BE2C (cell line): ENCODE measurements around the gene CDC14B.

Experiments used
- DNase-seq: peaks from one replicate; pipeline ENCODE4 v3.0.0-alpha.2; 2020
- H3K27me3 ChIP-seq: fragments of 250-450 bp; sonication (Bioruptor Pico); 2 replicates; pipeline ENCODE4 v1.5.1; 2020; ENCODE audit warnings: mild to moderate bottlenecking
- H3K36me3 ChIP-seq: fragments of 250-450 bp; sonication (Bioruptor Pico); 2 replicates; pipeline ENCODE4 v1.5.1; 2020; ENCODE audit warnings: mild to moderate bottlenecking
- H3K4me1 ChIP-seq: fragments of 250-450 bp; sonication (Bioruptor Pico); 2 replicates; pipeline ENCODE4 v1.5.1; 2020
- H3K4me3 ChIP-seq: 2 replicates; pipeline ENCODE4 v1.5.1; 2011; ENCODE audit warnings: low read depth, low read length
- H3K9me3 ChIP-seq: fragments of 250-450 bp; sonication (Bioruptor Pico); 2 replicates; pipeline ENCODE4 v1.5.1; 2020
- TF ChIP-seq, protein P1 (sequence below): IDR thresholded peaks from 2 replicates; pipeline ENCODE4 v1.5.1; 2012; ENCODE audit warnings: mild to moderate bottlenecking, low read depth, low read length

The CDC14B gene

GRCh38 chr9:96524764-96525163 is 94.9 kb downstream of the CDC14B start:
- no peaks in the 10 kb centered on the region for H3K27me3 ChIP-seq
- H3K4me3 ChIP-seq = no peak overlapping the region
- no peaks in the 10 kb centered on the region; the same call in 1 of the 2 replicates for H3K9me3 ChIP-seq
- H3K4me1 ChIP-seq = no peaks in the 10 kb centered on the region
- DNase-seq = no peak
- TF ChIP-seq, protein P1, sequence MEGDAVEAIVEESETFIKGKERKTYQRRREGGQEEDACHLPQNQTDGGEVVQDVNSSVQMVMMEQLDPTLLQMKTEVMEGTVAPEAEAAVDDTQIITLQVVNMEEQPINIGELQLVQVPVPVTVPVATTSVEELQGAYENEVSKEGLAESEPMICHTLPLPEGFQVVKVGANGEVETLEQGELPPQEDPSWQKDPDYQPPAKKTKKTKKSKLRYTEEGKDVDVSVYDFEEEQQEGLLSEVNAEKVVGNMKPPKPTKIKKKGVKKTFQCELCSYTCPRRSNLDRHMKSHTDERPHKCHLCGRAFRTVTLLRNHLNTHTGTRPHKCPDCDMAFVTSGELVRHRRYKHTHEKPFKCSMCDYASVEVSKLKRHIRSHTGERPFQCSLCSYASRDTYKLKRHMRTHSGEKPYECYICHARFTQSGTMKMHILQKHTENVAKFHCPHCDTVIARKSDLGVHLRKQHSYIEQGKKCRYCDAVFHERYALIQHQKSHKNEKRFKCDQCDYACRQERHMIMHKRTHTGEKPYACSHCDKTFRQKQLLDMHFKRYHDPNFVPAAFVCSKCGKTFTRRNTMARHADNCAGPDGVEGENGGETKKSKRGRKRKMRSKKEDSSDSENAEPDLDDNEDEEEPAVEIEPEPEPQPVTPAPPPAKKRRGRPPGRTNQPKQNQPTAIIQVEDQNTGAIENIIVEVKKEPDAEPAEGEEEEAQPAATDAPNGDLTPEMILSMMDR = no peak
- no peaks in the 10 kb centered on the region for H3K36me3 ChIP-seq

DNA sequence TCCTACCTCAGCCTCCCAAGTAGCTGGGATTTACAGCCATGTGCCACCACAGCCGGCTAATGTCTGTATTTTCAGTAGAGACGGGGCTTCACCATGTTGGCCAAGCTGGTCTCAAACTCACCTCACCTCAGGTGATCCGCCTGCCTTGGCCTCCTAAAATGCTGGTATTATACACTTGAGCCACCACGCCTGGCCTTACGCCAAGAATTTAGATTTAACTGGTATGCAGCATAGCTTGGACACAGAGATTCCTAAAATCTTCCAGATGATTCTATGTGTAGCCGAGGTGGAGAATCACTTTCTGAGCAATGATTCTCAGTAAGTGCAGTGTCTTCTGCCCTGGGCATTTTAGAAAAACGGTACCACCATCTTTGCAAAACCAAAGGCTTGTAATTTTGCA is 95.6 kb downstream of the CDC14B start:
- DNase-seq = no peak
- TF ChIP-seq, protein P1 = no peak
- no peaks in the 10 kb centered on the region for H3K36me3 ChIP-seq
- H3K27me3 ChIP-seq = no peaks in the 10 kb centered on the region
- H3K4me3 ChIP-seq = no peak overlapping the region
- no peaks in the 10 kb centered on the region for H3K4me1 ChIP-seq
- H3K9me3 ChIP-seq = no peaks in the 10 kb centered on the region; the same call in 1 of the 2 replicates

GRCh38 chr9:96523374-96523773 is 96.3 kb downstream of the CDC14B start:
- Histone ChIP-seq H3K36me3 (no peaks in the 10 kb centered on the region), H3K9me3 (no peaks in the 10 kb centered on the region; the same call in 1 of the 2 replicates), H3K27me3 (no peaks in the 10 kb centered on the region), H3K4me1 (no peaks in the 10 kb centered on the region), H3K4me3 (no peak overlapping the region)
- DNase-seq = no peak
- TF ChIP-seq, protein P1 = no peak

DNA sequence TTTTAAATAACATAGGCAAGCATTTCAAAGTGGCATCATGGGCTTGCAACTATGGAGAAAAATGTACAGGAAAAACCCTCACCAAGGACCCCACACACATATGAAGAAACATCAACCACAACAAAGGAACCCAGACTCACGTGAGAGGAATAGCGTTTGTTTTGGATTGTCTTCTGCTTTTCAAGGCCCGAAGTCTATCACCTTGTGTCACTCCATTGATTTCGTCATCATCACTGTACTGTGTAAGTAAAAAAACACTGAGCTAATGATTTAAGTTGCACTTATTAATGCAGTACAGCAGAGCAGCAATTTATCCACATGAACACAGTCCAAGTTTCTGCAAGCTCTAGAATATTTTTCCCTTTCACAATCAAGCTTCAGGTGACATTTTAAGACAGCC is 97.3 kb downstream of the CDC14B start:
- TF ChIP-seq, protein P1 = no peak

DNA sequence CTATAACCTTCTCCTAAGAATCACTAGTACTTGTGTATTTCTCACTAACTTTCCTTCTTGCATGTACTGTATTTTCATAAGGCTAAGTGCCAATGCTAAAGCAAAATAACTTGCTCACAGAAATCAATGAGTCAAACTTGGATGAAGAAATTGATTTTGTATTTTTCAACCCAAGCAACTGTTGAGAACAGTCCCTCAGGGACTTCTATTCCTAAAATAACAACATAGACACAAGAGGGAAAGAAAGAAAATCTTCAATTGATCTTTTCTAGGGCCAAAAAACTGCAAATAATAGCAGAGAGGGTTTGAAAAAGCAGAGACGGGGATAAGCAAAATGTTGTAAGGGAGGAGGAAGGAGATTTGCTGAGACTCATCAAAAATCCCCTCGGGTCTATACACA is 99.9 kb downstream of the CDC14B start:
- DNase-seq = no peak
- Histone ChIP-seq H3K4me3 (no peak overlapping the region), H3K4me1 (no peaks in the 10 kb centered on the region), H3K36me3 (no peaks in the 10 kb centered on the region), H3K9me3 (no peaks in the 10 kb centered on the region; the same call in 1 of the 2 replicates), H3K27me3 (no peaks in the 10 kb centered on the region)
- TF ChIP-seq, protein P1 = no peak

More for the DNA sequence above, 97.3 kb downstream of the CDC14B start:
- Histone ChIP-seq H3K27me3 (no peaks in the 10 kb centered on the region), H3K4me1 (no peaks in the 10 kb centered on the region), H3K9me3 (no peaks in the 10 kb centered on the region; the same call in 1 of the 2 replicates), H3K4me3 (no peak overlapping the region), H3K36me3 (no peaks in the 10 kb centered on the region)
- DNase-seq = no peak

DNA sequence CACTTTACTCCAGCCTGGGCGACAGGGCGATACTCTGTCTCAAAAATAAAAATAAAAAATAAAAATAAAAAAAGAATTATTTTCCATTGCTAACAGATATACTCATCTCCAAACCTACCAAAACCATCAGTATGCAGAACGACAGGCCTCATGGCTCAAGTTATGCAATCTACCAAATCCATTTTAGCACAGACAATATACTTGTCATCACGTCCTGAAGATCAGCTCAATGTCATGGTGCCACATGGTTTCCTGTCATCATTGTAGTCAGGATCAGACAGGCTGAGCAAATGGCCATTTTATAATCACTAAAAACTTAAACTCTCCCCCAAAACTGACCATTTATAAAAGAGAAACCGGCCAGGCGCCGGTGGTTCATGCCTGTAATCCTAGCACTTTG is 100.5 kb downstream of the CDC14B start:
- TF ChIP-seq, protein P1 = no peak
- Histone ChIP-seq H3K36me3 (no peaks in the 10 kb centered on the region), H3K4me3 (no peak overlapping the region), H3K4me1 (no peaks in the 10 kb centered on the region), H3K9me3 (no peaks in the 10 kb centered on the region; the same call in 1 of the 2 replicates), H3K27me3 (no peaks in the 10 kb centered on the region)
- no peak for DNase-seq
